OCI-LY7 (cell line): ENCODE results near the gene IFNA14. TPM values are rescaled to one million over a fixed set of nuclear protein-coding genes. Genes with fewer than 3 reads are reported as not detected.
A peak's percentile ranks its signal among the peaks of the same experiment; 100 is the strongest.
"Not testable (repeated sequence)": the region's sequence is repeated elsewhere in the genome, so short reads cannot be mapped to it uniquely, and the experiment has no call there.

ENCODE experiments used
- BruUV-seq: library from RNA; stranded (reverse); fragments of 400-500 nt; replicated peaks from 2 replicates; lab custom pipeline; 2021; lab: Mats Ljungman, UMichigan
- CTCF ChIA-PET: fragments of 300-600 bp; sonication (Branson Sonifier 250); formaldehyde crosslinking; loops from one replicate; lab custom pipeline; 2022; ENCODE audit warnings: antibody characterized with exemption; ENCODE audit not compliant: unreplicated experiment; lab: Charles Lee
- POLR2A ChIA-PET: fragments of 300-600 bp; sonication (Branson Sonifier 250); formaldehyde crosslinking; loops from one replicate; lab custom pipeline; 2022; ENCODE audit warnings: antibody characterized with exemption; lab: Charles Lee
- DNase-seq: peaks from one replicate; pipeline ENCODE4 v3.0.0-alpha.2; 2015; ENCODE audit warnings: low spot score
- H2AFZ ChIP-seq: fragments of 200-600 bp; sonication (generic), shearing (Covaris generic); 2 replicates; pipeline ENCODE4 v1.6.1; 2014; ENCODE audit warnings: mild to moderate bottlenecking, antibody characterized with exemption, low read length, moderate library complexity
- H3K27ac ChIP-seq: fragments of 200-600 bp; sonication (generic); 2 replicates; pipeline ENCODE4 v1.5.1; 2014; ENCODE audit warnings: mixed run types, low read depth, mild to moderate bottlenecking, moderate library complexity, low read length, inconsistent platforms; ENCODE audit not compliant: poor library complexity, severe bottlenecking
- H3K36me3 ChIP-seq: fragments of 200-600 bp; sonication (generic); 2 replicates; pipeline ENCODE4 v1.6.1; 2014; ENCODE audit warnings: mild to moderate bottlenecking, antibody characterized with exemption, low read length, moderate library complexity, mixed read lengths; ENCODE audit not compliant: insufficient read depth
- H3K4me1 ChIP-seq: fragments of 200-600 bp; sonication (generic); 2 replicates; pipeline ENCODE4 v1.5.1; 2014; ENCODE audit warnings: mild to moderate bottlenecking, low read length; ENCODE audit not compliant: insufficient read depth, poor library complexity, severe bottlenecking
- H3K4me2 ChIP-seq: fragments of 200-600 bp; sonication (generic); 2 replicates; pipeline ENCODE4 v1.6.1; 2014; ENCODE audit warnings: mild to moderate bottlenecking, low read length
- H3K4me3 ChIP-seq: fragments of 200-600 bp; sonication (generic); 2 replicates; pipeline ENCODE4 v1.5.1; 2014; ENCODE audit warnings: mild to moderate bottlenecking, low read depth, low read length; ENCODE audit not compliant: poor library complexity, severe bottlenecking
- H3K79me2 ChIP-seq: fragments of 200-600 bp; sonication (generic); 2 replicates; pipeline ENCODE4 v1.6.1; 2016; ENCODE audit warnings: low read depth, mild to moderate bottlenecking, low read length, moderate library complexity, mixed read lengths; ENCODE audit not compliant: insufficient read depth
- H3K9me2 ChIP-seq: fragments of 200-600 bp; sonication (generic); 2 replicates; pipeline ENCODE4 v1.6.1; 2016; ENCODE audit warnings: mild to moderate bottlenecking, low read length, mixed read lengths; ENCODE audit not compliant: insufficient read depth
- H3K9me3 ChIP-seq: fragments of 200-600 bp; sonication (generic); 2 replicates; pipeline ENCODE4 v1.6.1; 2014; ENCODE audit warnings: mild to moderate bottlenecking, mixed run types, low read length, mixed read lengths
- H4K20me1 ChIP-seq: fragments of 200-600 bp; sonication (generic); 2 replicates; pipeline ENCODE4 v1.6.1; 2014; ENCODE audit warnings: mild to moderate bottlenecking, antibody characterized with exemption, low read length, moderate library complexity, mixed read lengths; ENCODE audit not compliant: insufficient read depth
- CTCF ChIP-seq: fragments of 200-600 bp; sonication (generic); conservative IDR thresholded peaks from 2 replicates; pipeline ENCODE4 v1.5.1; 2014; ENCODE audit warnings: mild to moderate bottlenecking, antibody characterized with exemption, low read length, moderate library complexity, mixed read lengths
- EZH2phosphoT487 ChIP-seq: fragments of 200-600 bp; sonication (generic); IDR thresholded peaks from 2 replicates; pipeline ENCODE4 v1.6.1; 2018; ENCODE audit warnings: low read depth, borderline replicate concordance, mild to moderate bottlenecking, mixed run types, antibody characterized with exemption, low read length, moderate library complexity, mixed read lengths
- intact Hi-C: fragments of 100-400 bp; cut with micrococcal nuclease; formaldehyde crosslinking; loops from one replicate; pipeline ENCODE4 v1.10.0; 2022; ENCODE audit not compliant: unreplicated experiment
- total RNA-seq, 2 experiments: library from RNA; depleted of rRNA in 1 of 2; stranded (reverse); fragments of >200 nt in 1 of 2; shearing (Covaris generic) in 1 of 2; gene quantifications; 2 replicates each; pipeline ENCODE4 v1.2.3, GENCODE V29; 2014 to 2022

Gene IFNA14
- total RNA-seq, 2 experiments from 2014 or later, result not detected

GRCh38 chr9:21205204-21205603 lies 34.6 kb downstream of the IFNA14 start:
- intact Hi-C loops, result no loop called here
- Histone ChIP-seq H3K27ac (no peak overlapping the region), H3K4me3 (no peak overlapping the region), H3K9me2 (no peaks in the 10 kb centered on the region), H3K9me3 (no peaks in the 10 kb centered on the region), H3K36me3 (no peaks in the 10 kb centered on the region), H2AFZ (no peak overlapping the region), H4K20me1 (no peaks in the 10 kb centered on the region), H3K79me2 (no peaks in the 10 kb centered on the region), H3K4me2 (no peak overlapping the region), H3K4me1 (no peaks in the 10 kb centered on the region)
- BruUV-seq, result no TSS peak
- DNase-seq, result no peak
- TF ChIP-seq EZH2phosphoT487, result no peak
- no peak for TF ChIP-seq CTCF
- ChIA-PET CTCF (no interaction called here), POLR2A (no interaction called here)

- H3K79me2 ChIP-seq, CTCF ChIA-PET, H3K4me3 ChIP-seq, H3K9me2 ChIP-seq, H3K36me3 ChIP-seq, H4K20me1 ChIP-seq, H3K4me2 ChIP-seq, BruUV-seq, H3K27ac ChIP-seq, H3K9me3 ChIP-seq, intact Hi-C loops, H2AFZ ChIP-seq, DNase-seq, H3K4me1 ChIP-seq: not testable (repeated sequence)
- POLR2A ChIA-PET, result interaction anchor here (0.6 to 1.5 kb wide), 3 partner anchors 16 to 1814 kb away, joined by 3 to 4 read pairs (median 3); no protein-coding TSS in a partner anchor
Measured at GRCh38 chr9:21202105-21202504, 37.7 kb downstream of the IFNA14 start, which contains the start of gene IFNA7. IFNA7 (minus strand) TSS chr9:21202205; CDS start chr9:21202165, 40 bp downstream.

GRCh38 chr9:21194867-21195776 lies 44.7 kb downstream of the IFNA14 start:
- H3K9me2 ChIP-seq, H4K20me1 ChIP-seq, H3K79me2 ChIP-seq, H3K27ac ChIP-seq, H3K4me1 ChIP-seq, BruUV-seq, CTCF ChIA-PET, H3K9me3 ChIP-seq, H3K36me3 ChIP-seq, H2AFZ ChIP-seq, H3K4me3 ChIP-seq: not testable (repeated sequence)
- intact Hi-C loops, result loop anchor here (10.0 kb wide), 1 partner anchor 590 kb away; no protein-coding TSS in a partner anchor
- peak; percentile 40 for DNase-seq
- TF ChIP-seq CTCF, result peak; percentile 73
- H3K4me2 ChIP-seq, result peak overlapping the region; percentile 26; the same call in 1 of the 2 replicates
- POLR2A ChIA-PET, result interaction anchor here (0.6 kb wide), 1 partner anchor 211 kb away, joined by 5 read pairs; no protein-coding TSS in a partner anchor

Other genes starting within 250 kb of the IFNA14 start
- gene HACD4, start 208.4 kb downstream of the IFNA14 start, total RNA-seq (2014; rRNA removed; shearing (Covaris generic)), result not detected in 2 replicates
- not detected in 2 replicates for gene HACD4, start 208.4 kb downstream of the IFNA14 start, total RNA-seq (2022)
- not detected in 2 replicates for gene IFNB1, start 162.1 kb downstream of the IFNA14 start, total RNA-seq (2014; rRNA removed; shearing (Covaris generic))
- not detected in 2 replicates for gene IFNB1, start 162.1 kb downstream of the IFNA14 start, total RNA-seq (2022)
- gene IFNW1, start 98.2 kb downstream of the IFNA14 start, total RNA-seq (2014; rRNA removed; shearing (Covaris generic)), result not detected in 2 replicates
- not detected in 2 replicates for gene IFNW1, start 98.2 kb downstream of the IFNA14 start, total RNA-seq (2022)
- gene IFNA21, start 73.3 kb downstream of the IFNA14 start, total RNA-seq (2014; rRNA removed; shearing (Covaris generic)), result not detected in 2 replicates
- gene IFNA21, start 73.3 kb downstream of the IFNA14 start, total RNA-seq (2022), result not detected in 2 replicates
- not detected in 2 replicates for gene IFNA4, start 52.4 kb downstream of the IFNA14 start, total RNA-seq (2014; rRNA removed; shearing (Covaris generic))
- not detected in 2 replicates for gene IFNA4, start 52.4 kb downstream of the IFNA14 start, total RNA-seq (2022)
- gene IFNA7, start 37.8 kb downstream of the IFNA14 start, total RNA-seq (2014; rRNA removed; shearing (Covaris generic)), result not detected in 2 replicates
- gene IFNA7, start 37.8 kb downstream of the IFNA14 start, total RNA-seq (2022), result not detected in 2 replicates
- not detected in 2 replicates for gene IFNA10, start 32.9 kb downstream of the IFNA14 start, total RNA-seq (2014; rRNA removed; shearing (Covaris generic))
- not detected in 2 replicates for gene IFNA10, start 32.9 kb downstream of the IFNA14 start, total RNA-seq (2022)
- gene IFNA16, start 22.7 kb downstream of the IFNA14 start, total RNA-seq (2014; rRNA removed; shearing (Covaris generic)), result not detected in 2 replicates
- gene IFNA16, start 22.7 kb downstream of the IFNA14 start, total RNA-seq (2022), result not detected in 2 replicates
- gene IFNA17, start 11.8 kb downstream of the IFNA14 start, total RNA-seq (2014; rRNA removed; shearing (Covaris generic)), result not detected in 2 replicates
- not detected in 2 replicates for gene IFNA17, start 11.8 kb downstream of the IFNA14 start, total RNA-seq (2022)
- gene IFNA5, start 65.3 kb upstream of the IFNA14 start, total RNA-seq (2014; rRNA removed; shearing (Covaris generic)), result not detected in 2 replicates
- gene IFNA5, start 65.3 kb upstream of the IFNA14 start, total RNA-seq (2022), result not detected in 2 replicates
- gene KLHL9, start 95.4 kb upstream of the IFNA14 start, total RNA-seq (2014; rRNA removed; shearing (Covaris generic)), result 19.3 and 19.9 TPM in 2 replicates
- gene KLHL9, start 95.4 kb upstream of the IFNA14 start, total RNA-seq (2022), result 18.5 and 21.1 TPM in 2 replicates
- not detected in 2 replicates for gene IFNA6, start 110.9 kb upstream of the IFNA14 start, total RNA-seq (2014; rRNA removed; shearing (Covaris generic))
- gene IFNA6, start 110.9 kb upstream of the IFNA14 start, total RNA-seq (2022), result not detected in 2 replicates
- gene IFNA13, start 128.1 kb upstream of the IFNA14 start, total RNA-seq (2014; rRNA removed; shearing (Covaris generic)), result not detected in 2 replicates
- not detected in 2 replicates for gene IFNA13, start 128.1 kb upstream of the IFNA14 start, total RNA-seq (2022)
- gene IFNA2, start 145.4 kb upstream of the IFNA14 start, total RNA-seq (2014; rRNA removed; shearing (Covaris generic)), result not detected in 2 replicates
- gene IFNA2, start 145.4 kb upstream of the IFNA14 start, total RNA-seq (2022), result not detected in 2 replicates
- not detected in 2 replicates for gene IFNA8, start 169.1 kb upstream of the IFNA14 start, total RNA-seq (2014; rRNA removed; shearing (Covaris generic))
- not detected in 2 replicates for gene IFNA8, start 169.1 kb upstream of the IFNA14 start, total RNA-seq (2022)
- not detected in 2 replicates for gene IFNA1, start 200.4 kb upstream of the IFNA14 start, total RNA-seq (2014; rRNA removed; shearing (Covaris generic))
- gene IFNA1, start 200.4 kb upstream of the IFNA14 start, total RNA-seq (2022), result not detected in 2 replicates
- not detected in 2 replicates for gene IFNE, start 242.3 kb upstream of the IFNA14 start, total RNA-seq (2014; rRNA removed; shearing (Covaris generic))
- gene IFNE, start 242.3 kb upstream of the IFNA14 start, total RNA-seq (2022), result not detected in 2 replicates